ENCODE data around the gene TFIP11.

The TFIP11 gene

GRCh38 chr22:26508148-26508547 lies 4.1 kb downstream of the TFIP11 start:
- no peak for DNase-seq (ENCODE audit: low read depth in 2 of 2)

- no peak for DNase-seq (ENCODE audit: low read depth in 2 of 2)
Measured at GRCh38 chr22:26503758-26504157, 8.5 kb downstream of the TFIP11 start.

- DNase-seq (ENCODE audit: low read depth in 2 of 2), result peak; percentile 8 to 21
Measured at GRCh38 chr22:26502688-26503561, 9.3 kb downstream of the TFIP11 start.

- no peak for DNase-seq (ENCODE audit: low read depth in 2 of 2)
Measured at GRCh38 chr22:26501996-26502395, 10.3 kb downstream of the TFIP11 start.

GRCh38 chr22:26499188-26499703 lies 13.0 kb downstream of the TFIP11 start:
- DNase-seq (ENCODE audit: low read depth in 2 of 2), result no peak

- no peak for DNase-seq (ENCODE audit: low read depth in 2 of 2)
Measured at GRCh38 chr22:26496456-26496855, 15.8 kb downstream of the TFIP11 start.

GRCh38 chr22:26494506-26494905 lies 17.8 kb downstream of the TFIP11 start:
- DNase-seq (ENCODE audit: low read depth in 2 of 2), result no peak

GRCh38 chr22:26492220-26492619 lies 20.1 kb downstream of the TFIP11 start:
- DNase-seq (ENCODE audit: low read depth in 2 of 2), result no peak

GRCh38 chr22:26489447-26490036 lies 22.7 kb downstream of the TFIP11 start:
- DNase-seq (ENCODE audit: low read depth in 2 of 2), result no peak

- no peak for DNase-seq (ENCODE audit: low read depth in 2 of 2)
Measured at GRCh38 chr22:26487996-26488395, 24.3 kb downstream of the TFIP11 start.

- no peak for DNase-seq (ENCODE audit: low read depth in 2 of 2)
Measured at GRCh38 chr22:26486394-26486793, 25.9 kb downstream of the TFIP11 start.

GRCh38 chr22:26485806-26486390 lies 26.4 kb downstream of the TFIP11 start:
- DNase-seq (ENCODE audit: low read depth in 2 of 2), result no peak

- DNase-seq (ENCODE audit: low read depth in 2 of 2), result no peak
Measured at GRCh38 chr22:26485013-26485412, 27.3 kb downstream of the TFIP11 start.

- DNase-seq (ENCODE audit: low read depth in 2 of 2), result no peak
Measured at GRCh38 chr22:26484360-26484706, 27.9 kb downstream of the TFIP11 start.

- peak; percentile 86 to 91 for DNase-seq (ENCODE audit: low read depth in 2 of 2)
Measured at GRCh38 chr22:26483439-26484359, 28.6 kb downstream of the TFIP11 start, which contains the start of the genes HPS4 and SRRD. Gene HPS4 (minus strand): TSS chr22:26483783. CDS start chr22:26481762, 2,021 bp downstream. Gene SRRD (plus strand): TSS chr22:26483877. CDS start chr22:26483891, 14 bp downstream.

GRCh38 chr22:26483043-26483438 lies 29.2 kb downstream of the TFIP11 start:
- no peak for DNase-seq (ENCODE audit: low read depth in 2 of 2)

- DNase-seq (ENCODE audit: low read depth in 2 of 2), result no peak
Measured at GRCh38 chr22:26482161-26482560, 30.1 kb downstream of the TFIP11 start.

- no peak for DNase-seq (ENCODE audit: low read depth in 2 of 2)
Measured at GRCh38 chr22:26481694-26482093, 30.6 kb downstream of the TFIP11 start.

- no peak for DNase-seq (ENCODE audit: low read depth in 2 of 2)
Measured at GRCh38 chr22:26481112-26481693, 31.1 kb downstream of the TFIP11 start.

- no peak for DNase-seq (ENCODE audit: low read depth in 2 of 2)
Measured at GRCh38 chr22:26480611-26480932, 31.7 kb downstream of the TFIP11 start.
